ENCODE measurements around the gene STAT2.
"Not testable (repeated sequence)": the region's sequence is repeated elsewhere in the genome, so short reads cannot be mapped to it uniquely, and the experiment has no call there.

STAT2 gene

GRCh38 chr12:56341616-56342015 lies 18.3 kb downstream of the STAT2 start:
- TF ChIP-seq ZNF274 (IDR thresholded peaks at IDR 0.05; ENCODE audit: low read depth, low read length) = no peak
- H3K4me3 ChIP-seq (ENCODE audit: low read length) = no peak overlapping the region

DNA sequence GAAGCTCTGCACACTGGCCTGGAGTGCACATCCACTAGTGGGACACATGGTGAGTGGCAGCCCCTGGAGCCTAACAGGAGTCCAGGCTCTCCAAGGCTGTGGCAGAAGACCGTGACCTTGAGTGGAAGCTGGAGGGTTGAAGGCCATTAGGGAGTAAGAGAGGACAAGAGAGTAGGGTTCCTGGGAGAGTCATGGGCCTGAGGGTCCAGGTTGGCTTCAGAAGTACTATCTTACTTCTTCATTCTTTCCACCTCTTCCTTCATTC lies 20.8 kb downstream of the STAT2 start:
- H3K4me3 ChIP-seq (ENCODE audit: low read length) = no peak overlapping the region; the same call in 1 of the 2 replicates
- no peak for TF ChIP-seq ZNF274 (IDR thresholded peaks at IDR 0.05; ENCODE audit: low read depth, low read length)

GRCh38 chr12:56338308-56339157 lies 21.4 kb downstream of the STAT2 start, which contains the start of gene IL23A:
Gene IL23A (plus strand): TSS chr12:56338884. CDS start chr12:56339045, 161 bp downstream.
- H3K4me3 ChIP-seq (ENCODE audit: low read length) = no peak within 1 kb of the TSS; the same call in 1 of the 2 replicates

DNA sequence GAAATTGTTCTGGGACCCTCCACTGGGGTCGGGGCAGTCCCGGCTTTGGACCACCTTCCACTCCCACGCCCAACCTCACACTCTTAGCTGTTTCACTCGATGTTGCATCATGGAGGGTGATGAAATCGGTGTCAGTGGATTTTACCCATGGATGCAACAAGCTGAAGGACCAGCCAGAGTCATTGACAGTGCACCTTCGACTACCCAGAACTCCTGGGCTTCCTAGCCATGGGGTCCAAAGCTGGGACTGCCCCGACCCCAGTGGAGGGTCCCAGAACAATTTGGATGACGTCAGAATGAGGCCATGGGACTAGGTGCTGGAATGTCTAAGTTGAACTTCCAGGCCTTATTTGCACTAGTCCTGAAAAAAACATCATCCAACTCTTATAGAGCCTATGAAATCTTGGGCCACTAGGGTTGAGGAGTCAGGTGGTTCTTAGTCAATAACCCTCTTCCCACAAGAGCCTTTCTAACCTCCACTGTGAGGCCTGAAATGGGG lies 22.1 kb downstream of the STAT2 start:
- no peak overlapping the region for H3K4me3 ChIP-seq (ENCODE audit: low read length)
- TF ChIP-seq ZNF274 (IDR thresholded peaks at IDR 0.05; ENCODE audit: low read depth, low read length) = no peak

More at GRCh38 chr12:56338308-56339157, 21.4 kb downstream of the STAT2 start, which contains the start of gene IL23A:
- no peak for TF ChIP-seq ZNF274 (IDR thresholded peaks at IDR 0.05; ENCODE audit: low read depth, low read length)

DNA sequence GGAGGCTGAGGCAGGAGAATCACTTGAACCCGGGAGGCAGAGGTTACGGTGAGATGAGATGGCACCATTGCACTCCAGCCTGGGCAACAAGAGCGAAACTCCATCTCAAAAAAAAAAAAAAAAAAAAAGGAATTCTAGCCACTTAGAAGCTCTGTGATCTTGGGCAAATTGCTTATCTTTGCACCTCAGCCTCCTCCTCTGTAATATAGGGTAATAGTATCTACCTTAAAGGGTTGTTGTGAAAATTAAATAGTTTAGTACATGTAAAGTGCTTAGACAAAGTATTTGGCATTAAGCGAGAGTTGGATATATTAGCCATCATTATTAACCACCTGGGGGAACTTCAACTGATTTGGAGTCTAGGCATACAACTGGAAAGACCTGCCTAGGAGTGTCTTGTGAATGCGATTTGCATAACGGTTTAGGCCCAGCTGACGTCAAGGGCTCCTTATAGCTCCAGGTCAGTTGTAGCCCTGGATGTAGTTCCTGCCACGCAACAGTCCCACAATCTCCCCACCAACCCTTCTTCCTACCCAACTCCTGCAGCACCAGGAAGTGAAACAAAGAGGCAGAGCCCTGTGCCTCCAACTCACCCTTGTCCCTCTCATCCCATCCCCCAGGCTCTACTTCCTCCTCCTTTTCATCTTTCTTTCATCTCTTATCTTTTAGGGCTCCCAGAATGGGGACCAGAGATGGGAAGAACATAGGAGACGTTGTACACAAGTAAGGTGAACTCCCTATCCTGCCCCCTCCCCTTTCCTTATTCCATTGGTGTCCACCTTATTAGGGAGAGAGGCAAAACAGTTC lies 23.3 kb downstream of the STAT2 start:
- TF ChIP-seq ZNF274 (IDR thresholded peaks at IDR 0.05; ENCODE audit: low read depth, low read length) = no peak
- H3K4me3 ChIP-seq (ENCODE audit: low read length) = no peak overlapping the region

DNA sequence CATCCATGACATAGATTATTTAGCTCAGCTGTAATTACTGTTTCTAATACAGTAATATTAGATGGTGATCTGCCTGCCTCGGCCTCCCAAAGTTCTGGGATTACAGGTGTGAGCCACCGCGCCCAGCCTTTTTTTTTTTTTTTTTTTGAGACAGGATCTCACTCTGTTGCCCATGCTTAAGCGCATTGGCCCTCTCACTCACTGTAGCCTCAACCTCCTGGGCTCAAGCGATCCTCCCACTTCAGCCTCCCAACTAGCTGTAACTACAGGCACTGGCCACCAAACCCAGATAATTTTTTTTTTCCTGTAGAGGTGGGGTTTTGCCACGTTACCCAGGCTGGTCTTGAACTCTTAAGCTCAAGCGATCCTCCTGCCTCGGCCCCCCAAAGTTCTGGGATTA lies 24.4 kb downstream of the STAT2 start:
- H3K4me3 ChIP-seq (ENCODE audit: low read length) = not testable (repeated sequence)

DNA sequence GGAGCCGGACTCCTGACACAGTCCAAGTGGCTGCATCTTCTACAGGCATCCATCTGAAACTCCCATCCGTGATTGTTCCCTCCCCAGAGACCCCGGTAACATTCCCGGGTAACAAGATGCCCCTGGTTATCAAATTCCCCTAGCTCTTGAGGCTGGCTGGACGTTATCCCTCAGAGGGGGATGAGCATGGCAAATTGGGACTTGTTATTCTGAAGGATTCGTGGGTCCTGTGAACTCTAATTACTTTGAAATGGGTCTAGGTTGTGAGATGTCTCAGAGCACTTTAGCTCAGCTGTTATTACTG lies 25.5 kb downstream of the STAT2 start:
- no peak for TF ChIP-seq ZNF274 (IDR thresholded peaks at IDR 0.05; ENCODE audit: low read depth, low read length)
- peak overlapping the region; percentile 84 for H3K4me3 ChIP-seq (ENCODE audit: low read length)

DNA sequence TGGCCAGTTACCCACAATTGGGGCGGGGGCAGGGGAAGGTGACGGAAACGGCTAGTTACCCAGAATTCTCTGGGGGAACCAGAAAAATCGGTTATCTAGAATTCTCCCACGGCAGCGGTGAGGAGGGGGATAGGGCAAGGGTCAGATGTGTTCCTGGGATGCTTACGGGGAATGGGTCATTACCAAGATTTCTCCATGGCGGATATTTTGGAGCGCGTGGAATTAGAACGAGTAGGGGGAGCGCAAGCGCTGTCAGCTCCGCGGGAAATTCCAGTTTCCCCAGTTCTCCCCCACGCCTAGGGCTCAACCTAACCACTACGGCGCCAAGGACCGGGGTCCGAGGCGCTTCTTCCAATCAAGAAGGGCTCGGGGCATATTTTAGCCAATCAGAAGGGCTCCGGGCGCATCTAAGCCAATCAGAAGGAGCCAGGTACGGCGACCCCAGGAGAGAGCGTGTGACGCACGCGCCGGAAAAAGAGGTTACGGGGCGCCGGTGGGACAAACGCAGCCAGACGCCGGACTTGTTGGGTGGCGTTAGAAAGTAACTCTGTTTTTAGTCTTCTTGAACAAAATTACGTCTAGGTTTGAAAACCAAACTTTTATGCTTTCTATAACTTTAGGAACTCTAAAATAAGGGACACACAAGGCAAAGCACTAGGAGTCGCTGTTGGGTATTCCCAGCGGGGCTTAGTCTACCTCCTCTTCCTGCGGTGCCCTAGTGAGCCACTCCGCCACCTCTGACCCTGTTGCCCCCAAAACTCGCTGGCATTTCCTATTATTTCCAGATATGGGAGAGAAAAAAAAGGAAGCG lies 26.0 kb downstream of the STAT2 start, which contains the start of gene PAN2:
TSS of gene PAN2 (minus strand) at position 322 of the 811 bp plus-strand sequence. CDS start 906 bp downstream, outside the sequence.
- H3K4me3 ChIP-seq (ENCODE audit: low read length) = peak within 1 kb of the TSS; percentile 84
- TF ChIP-seq ZNF274 (IDR thresholded peaks at IDR 0.05; ENCODE audit: low read depth, low read length) = no peak

DNA sequence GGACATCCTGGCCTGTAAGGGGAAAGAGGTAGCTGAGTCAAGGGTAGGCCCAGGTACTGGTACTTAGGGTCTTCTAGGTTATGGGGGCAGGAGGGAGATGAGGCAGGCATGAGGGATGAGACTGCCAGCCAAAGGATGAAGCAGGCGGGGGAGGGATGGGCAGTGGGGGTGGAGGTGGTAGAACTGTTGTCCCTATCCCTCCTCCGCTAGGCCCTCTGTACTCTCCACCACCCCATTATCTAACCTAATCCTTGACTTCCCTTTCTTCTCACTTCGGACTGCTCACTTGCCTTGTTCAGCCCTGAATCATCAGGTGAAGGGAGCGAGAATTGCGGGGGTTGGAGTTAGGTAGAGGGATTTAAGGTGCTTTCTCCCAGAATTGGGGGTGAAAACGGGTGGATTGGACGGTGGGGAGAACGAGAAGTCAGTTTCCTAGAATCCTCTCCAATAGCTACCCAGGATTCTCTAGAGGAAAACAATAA lies 26.7 kb downstream of the STAT2 start:
- no peak for TF ChIP-seq ZNF274 (IDR thresholded peaks at IDR 0.05; ENCODE audit: low read depth, low read length)
- H3K4me3 ChIP-seq (ENCODE audit: low read length) = peak overlapping the region; percentile 75

DNA sequence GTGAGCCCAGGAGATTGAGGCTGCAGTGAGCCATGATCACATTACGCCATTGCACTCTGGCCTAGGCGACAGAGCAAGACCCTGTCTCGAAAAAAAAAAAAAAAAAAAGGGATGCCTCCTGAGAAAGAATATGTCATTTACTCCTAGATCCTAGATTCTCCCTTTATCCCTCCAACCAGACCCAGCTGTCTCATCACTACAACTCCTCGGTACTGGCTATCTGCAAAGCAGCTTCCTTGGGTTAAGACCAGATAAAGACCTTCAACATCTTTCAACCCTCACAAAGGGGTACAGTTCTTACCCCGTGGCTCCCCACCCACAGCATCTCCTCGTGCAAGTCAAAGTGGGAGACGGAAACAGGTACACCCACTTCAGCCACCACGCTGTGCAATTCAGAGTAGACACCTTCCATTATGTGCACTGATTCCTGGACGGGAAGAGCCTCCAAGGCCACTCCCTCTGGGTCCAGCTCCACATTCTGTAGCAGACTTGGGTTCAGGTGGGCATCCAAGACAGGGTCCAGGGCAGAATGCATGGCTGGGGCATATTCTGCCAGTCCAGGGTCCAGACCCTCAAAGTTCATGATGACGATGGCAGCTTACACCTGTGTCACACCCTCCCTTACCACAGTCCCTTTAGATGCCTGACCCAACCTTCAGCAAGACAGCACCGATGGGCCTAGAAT lies 27.3 kb downstream of the STAT2 start:
- no peak for TF ChIP-seq ZNF274 (IDR thresholded peaks at IDR 0.05; ENCODE audit: low read depth, low read length)
- H3K4me3 ChIP-seq (ENCODE audit: low read length) = peak overlapping the region; percentile 75; the same call in 1 of the 2 replicates

GRCh38 chr12:56330936-56331490 lies 28.9 kb downstream of the STAT2 start:
- TF ChIP-seq ZNF274 (IDR thresholded peaks at IDR 0.05; ENCODE audit: low read depth, low read length) = no peak

DNA sequence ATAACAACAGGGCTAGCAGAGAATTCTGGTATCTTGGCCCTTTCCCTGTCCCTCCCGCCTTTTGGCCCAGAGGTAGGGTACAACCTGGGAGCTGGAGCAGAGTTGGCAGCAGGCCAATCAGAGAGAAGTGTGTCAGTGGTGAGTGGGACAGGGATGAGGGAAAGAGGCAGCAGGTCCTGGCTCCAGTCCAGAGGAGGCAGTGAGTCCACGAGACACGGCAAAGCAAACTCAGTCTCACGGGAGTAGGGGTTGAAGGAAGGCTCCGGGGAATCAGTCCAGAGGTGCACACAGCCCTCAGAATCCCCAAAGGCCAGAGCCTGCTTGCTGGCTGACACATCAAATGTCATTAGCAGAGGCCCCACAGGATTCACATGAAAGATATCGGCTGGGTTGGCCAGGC lies 33.4 kb downstream of the STAT2 start:
- TF ChIP-seq ZNF274 (IDR thresholded peaks at IDR 0.05; ENCODE audit: low read depth, low read length) = no peak
- H3K4me3 ChIP-seq (ENCODE audit: low read length) = no peak overlapping the region

More at GRCh38 chr12:56330936-56331490, 28.9 kb downstream of the STAT2 start:
- no peak overlapping the region for H3K4me3 ChIP-seq (ENCODE audit: low read length)

- H3K4me3 ChIP-seq (ENCODE audit: low read length) = no peak overlapping the region
- no peak for TF ChIP-seq ZNF274 (IDR thresholded peaks at IDR 0.05; ENCODE audit: low read depth, low read length)
Measured at GRCh38 chr12:56326126-56326525, 33.8 kb downstream of the STAT2 start.
